ENCODE results near the gene RARA. TPM values are rescaled to one million over a fixed set of nuclear protein-coding genes. Genes with fewer than 3 reads are reported as not detected.

The RARA gene
- total RNA-seq, 1 experiment from 2014 or later, result 12.2 TPM

DNA sequence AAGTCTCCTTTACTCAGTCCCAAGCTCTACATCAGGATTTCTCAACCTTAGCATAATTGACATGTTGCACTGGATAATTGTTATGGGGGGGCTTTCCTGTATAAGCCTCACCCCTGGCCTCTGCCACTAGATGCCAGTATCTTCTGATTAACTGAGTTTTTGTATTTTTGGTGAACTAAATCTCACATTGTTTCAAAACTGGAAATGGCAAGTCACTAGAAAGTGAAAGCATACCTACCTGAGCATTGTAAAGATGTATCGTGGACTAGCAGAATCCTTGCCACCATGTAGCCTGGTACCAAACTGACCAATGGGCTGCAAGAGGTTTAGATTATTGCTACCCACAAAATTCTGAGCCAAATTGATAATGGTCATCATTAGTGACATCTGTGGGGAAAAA, 93.7 kb downstream of the RARA start:
- TF ChIP-seq, protein P1, sequence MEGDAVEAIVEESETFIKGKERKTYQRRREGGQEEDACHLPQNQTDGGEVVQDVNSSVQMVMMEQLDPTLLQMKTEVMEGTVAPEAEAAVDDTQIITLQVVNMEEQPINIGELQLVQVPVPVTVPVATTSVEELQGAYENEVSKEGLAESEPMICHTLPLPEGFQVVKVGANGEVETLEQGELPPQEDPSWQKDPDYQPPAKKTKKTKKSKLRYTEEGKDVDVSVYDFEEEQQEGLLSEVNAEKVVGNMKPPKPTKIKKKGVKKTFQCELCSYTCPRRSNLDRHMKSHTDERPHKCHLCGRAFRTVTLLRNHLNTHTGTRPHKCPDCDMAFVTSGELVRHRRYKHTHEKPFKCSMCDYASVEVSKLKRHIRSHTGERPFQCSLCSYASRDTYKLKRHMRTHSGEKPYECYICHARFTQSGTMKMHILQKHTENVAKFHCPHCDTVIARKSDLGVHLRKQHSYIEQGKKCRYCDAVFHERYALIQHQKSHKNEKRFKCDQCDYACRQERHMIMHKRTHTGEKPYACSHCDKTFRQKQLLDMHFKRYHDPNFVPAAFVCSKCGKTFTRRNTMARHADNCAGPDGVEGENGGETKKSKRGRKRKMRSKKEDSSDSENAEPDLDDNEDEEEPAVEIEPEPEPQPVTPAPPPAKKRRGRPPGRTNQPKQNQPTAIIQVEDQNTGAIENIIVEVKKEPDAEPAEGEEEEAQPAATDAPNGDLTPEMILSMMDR (IDR thresholded peaks at IDR 0.05; ENCODE audit: unreplicated experiment), result no peak
- peak overlapping the region; percentile 33 for H3K27ac Mint-ChIP-seq (ENCODE audit: low read depth, unreplicated experiment)

DNA sequence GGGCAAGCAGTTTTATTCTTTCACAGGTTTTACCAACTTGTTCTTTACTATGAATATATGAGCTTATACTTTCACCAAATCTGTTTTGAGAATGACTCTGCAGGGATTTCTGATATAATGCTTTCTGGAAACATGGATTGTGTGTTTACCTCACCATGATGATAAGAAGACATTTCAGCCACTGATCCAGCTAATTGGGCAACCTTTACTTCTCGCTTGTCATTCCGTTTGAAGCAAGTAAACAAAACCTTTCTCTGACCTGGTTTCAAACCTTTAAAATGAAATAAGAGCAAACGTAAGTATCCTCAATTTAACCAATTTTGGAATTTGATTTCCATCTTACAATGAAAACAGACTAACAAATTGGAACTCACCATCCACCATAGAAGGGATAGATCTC, 95.0 kb downstream of the RARA start:
- intact Hi-C loops (cut with micrococcal nuclease), result no loop called here
- no TSS peak for BruUV-seq (replicated peaks)
- no peaks in the 10 kb centered on the region for H3K27me3 Mint-ChIP-seq (ENCODE audit: insufficient read depth, unreplicated experiment)
- DNase-seq (ENCODE audit: unreplicated experiment), result no peak
- H3K4me1 Mint-ChIP-seq (ENCODE audit: insufficient read depth, unreplicated experiment), result peaks cover 6% of the 10 kb centered on the region
- no peak overlapping the region for H3K4me3 Mint-ChIP-seq (ENCODE audit: unreplicated experiment)
- no peaks in the 10 kb centered on the region for H3K9me3 Mint-ChIP-seq (ENCODE audit: unreplicated experiment)
- H3K36me3 Mint-ChIP-seq (ENCODE audit: insufficient read depth, unreplicated experiment), result peaks cover 32% of the 10 kb centered on the region
- TF ChIP-seq, protein P1 (IDR thresholded peaks at IDR 0.05; ENCODE audit: unreplicated experiment), result no peak
- ChIA-PET CTCF (interaction anchor here (0.6 to 2.5 kb wide), 2 partner anchors 11 to 314 kb away, joined by 4 to 9 read pairs; no protein-coding TSS in a partner anchor), POLR2A (interaction anchor here (0.6 kb wide), 1 partner anchor 152 kb away, joined by 3 read pairs; no protein-coding TSS in a partner anchor)
- H3K27ac Mint-ChIP-seq (ENCODE audit: low read depth, unreplicated experiment), result peak overlapping the region; percentile 12

More for the DNA sequence above, 93.7 kb downstream of the RARA start:
- Mint-ChIP-seq H3K9me3 (ENCODE audit: unreplicated experiment) (no peaks in the 10 kb centered on the region), H3K4me3 (ENCODE audit: unreplicated experiment) (no peak overlapping the region), H3K27me3 (ENCODE audit: insufficient read depth, unreplicated experiment) (no peaks in the 10 kb centered on the region), H3K4me1 (ENCODE audit: insufficient read depth, unreplicated experiment) (peaks cover 6% of the 10 kb centered on the region), H3K36me3 (ENCODE audit: insufficient read depth, unreplicated experiment) (peaks cover 29% of the 10 kb centered on the region)
- CTCF ChIA-PET, result interaction anchor here (0.8 to 2.5 kb wide), 3 partner anchors 12 to 786 kb away, joined by 3 to 9 read pairs (median 4); no protein-coding TSS in a partner anchor
- BruUV-seq (replicated peaks), result no TSS peak
- intact Hi-C loops (cut with micrococcal nuclease), result no loop called here
- no peak for DNase-seq (ENCODE audit: unreplicated experiment)
- POLR2A ChIA-PET, result interaction anchor here (1.4 to 1.5 kb wide), 2 partner anchors 8 to 12 kb away, joined by 4 to 6 read pairs; no protein-coding TSS in a partner anchor

Other genes with a start within 250 kb of the RARA start
- 5.5 and 6.4 TPM in 2 replicates for gene THRA, start 246.2 kb upstream of the RARA start, total RNA-seq (2022)
- 7.5 and 8.8 TPM in 2 replicates for gene NR1D1, start 208.6 kb upstream of the RARA start, total RNA-seq (2022)
- 59.8 and 62.2 TPM in 2 replicates for gene MSL1, start 187.2 kb upstream of the RARA start, total RNA-seq (2022)
- gene CASC3, start 168.6 kb upstream of the RARA start, total RNA-seq (2022), result 73.5 and 78.3 TPM in 2 replicates
- 4.9 and 5.6 TPM in 2 replicates for gene RAPGEFL1, start 131.7 kb upstream of the RARA start, total RNA-seq (2022)
- 31.9 and 32.8 TPM in 2 replicates for gene WIPF2, start 89.9 kb upstream of the RARA start, total RNA-seq (2022)
- 70.0 and 96.8 TPM in 2 replicates for gene CDC6, start 21.3 kb upstream of the RARA start, total RNA-seq (2022)
- not detected in 2 replicates for gene GJD3, start 55.6 kb downstream of the RARA start, total RNA-seq (2022)
- gene TOP2A, start 108.7 kb downstream of the RARA start, total RNA-seq (2022), result 100 and 151 TPM in 2 replicates
- 6.5 and 14.4 TPM in 2 replicates for gene IGFBP4, start 134.3 kb downstream of the RARA start, total RNA-seq (2022)
- 387 and 522 TPM in 2 replicates for gene TNS4, start 192.4 kb downstream of the RARA start, total RNA-seq (2022)

All from MCF 10A (cell line).